Prostate gland (tissue), 2 donors: ENCODE data around the gene TMEM87A. TPM values are rescaled to one million over a fixed set of nuclear protein-coding genes. Genes with fewer than 3 reads are reported as not detected.

Experiments
- DNase-seq: peaks from one replicate; pipeline ENCODE4 v3.0.0-alpha.2; 2019; ENCODE audit warnings: low spot score
- H3K27ac ChIP-seq, 2 donors: fragments of 200-600 bp; sonication (generic); 2 replicates each; pipeline ENCODE4 v1.5.1; 2017 to 2019
- H3K27me3 ChIP-seq: fragments of 200-600 bp; sonication (generic); replicated peaks from 2 replicates; pipeline ENCODE4 v1.5.1; 2019; ENCODE audit not compliant: insufficient read depth
- H3K36me3 ChIP-seq, 2 donors: fragments of 200-600 bp; sonication (generic); 1 replicate in 1 of 2; 2 replicates in 1 of 2; pipeline versions ENCODE4 v1.5.1 to v1.8.1; 2017 to 2019
- H3K4me1 ChIP-seq: fragments of 200-600 bp; sonication (generic); replicated peaks from 2 replicates; pipeline ENCODE4 v1.5.1; 2019
- H3K4me3 ChIP-seq, 2 donors: fragments of 200-600 bp; sonication (generic); 2 replicates each; pipeline ENCODE4 v1.5.1; 2017 to 2019
- H3K9me3 ChIP-seq: fragments of 200-600 bp; sonication (generic); 2 replicates; pipeline ENCODE4 v1.5.1; 2017
- POLR2A ChIP-seq: fragments of 450-650 bp; IDR thresholded peaks from one replicate; pipeline ENCODE4 v1.6.1; 2016; ENCODE audit warnings: antibody characterized with exemption, mild to moderate bottlenecking
- POLR2AphosphoS5 ChIP-seq: sonication (generic); formaldehyde crosslinking; IDR thresholded peaks from one replicate; pipeline ENCODE4 v1.6.1; 2017; ENCODE audit warnings: antibody characterized with exemption
- WGBS: methylation state at CpG from one replicate; pipeline ENCODE4 v1.1.5; 2018; 5-methylcytosine and 5-hydroxymethylcytosine counted together
- intact Hi-C: fragments of 100-400 bp; cut with DNase I; formaldehyde crosslinking; loops from one replicate; pipeline ENCODE4 v1.14.2; 2022
- total RNA-seq, 2 donors: library from RNA; depleted of rRNA; stranded (reverse); fragments of >200 nt; gene quantifications; one replicate each; pipeline ENCODE4 v1.1.0, GENCODE V29; 2016
- TF ChIP-seq, protein P1 (sequence below), 4 experiments: fragments of 200-600 bp in 2 of 4; fragments of 450-650 bp in 2 of 4; sonication (generic) in 2 of 4; IDR thresholded peaks; 1 replicate in 3 of 4; 2 replicates in 1 of 4; pipeline ENCODE4 v1.5.1; 2016 to 2019; ENCODE audit warnings: antibody characterized with exemption in 4 of 4, mild to moderate bottlenecking in 2 of 4, moderate library complexity in 2 of 4

TMEM87A gene
- total RNA-seq, 2 donors from 2014 or later, result 88.6 to 130 TPM

DNA sequence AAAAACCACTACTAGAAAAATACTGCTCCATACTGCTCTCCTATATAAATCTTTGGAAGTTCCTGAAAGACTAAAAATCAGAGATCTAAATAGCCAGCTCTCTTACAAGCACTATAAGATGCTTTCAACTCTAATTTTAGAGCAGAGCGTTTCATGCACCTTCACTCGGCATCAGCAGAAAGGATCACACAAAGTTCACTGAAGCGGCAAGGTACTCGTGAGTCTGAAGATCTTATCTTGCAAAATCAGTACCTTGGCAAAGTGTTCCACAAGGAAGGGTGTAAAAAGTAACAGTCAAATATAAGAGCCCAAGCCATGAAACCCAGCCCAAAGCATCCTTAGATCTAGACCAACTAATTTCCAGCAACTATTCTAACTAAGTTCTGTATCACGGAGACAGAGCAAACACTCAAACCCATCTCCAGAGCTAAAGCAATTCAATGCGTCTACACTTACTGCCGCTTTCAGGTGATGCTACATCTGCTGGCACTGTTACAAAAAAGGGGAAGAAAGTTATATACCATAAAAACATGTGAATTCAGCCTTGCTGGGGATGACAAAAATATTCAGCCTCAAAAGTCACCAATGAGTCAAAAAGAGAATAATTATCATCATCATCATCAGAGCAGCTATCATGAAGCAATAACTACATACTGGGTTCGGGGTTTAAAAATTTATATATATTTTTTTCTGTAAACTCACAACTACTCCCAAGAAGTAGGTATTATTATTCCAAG, 81.5 kb downstream of the TMEM87A start:
- Histone ChIP-seq H3K27ac (no peak overlapping the region), H3K9me3 (no peaks in the 10 kb centered on the region), H3K27me3 (no peaks in the 10 kb centered on the region), H3K36me3 (peaks cover 0 to 14% of the 10 kb centered on the region in 2 donors), H3K4me1 (no peaks in the 10 kb centered on the region), H3K4me3 (no peak overlapping the region)
- no peak for DNase-seq
- intact Hi-C loops, result no loop called here
- WGBS, result 76% methylated on average over 8 of the region's 8 CpGs
- TF ChIP-seq POLR2A (no peak), POLR2AphosphoS5 (no peak)
- TF ChIP-seq, protein P1, sequence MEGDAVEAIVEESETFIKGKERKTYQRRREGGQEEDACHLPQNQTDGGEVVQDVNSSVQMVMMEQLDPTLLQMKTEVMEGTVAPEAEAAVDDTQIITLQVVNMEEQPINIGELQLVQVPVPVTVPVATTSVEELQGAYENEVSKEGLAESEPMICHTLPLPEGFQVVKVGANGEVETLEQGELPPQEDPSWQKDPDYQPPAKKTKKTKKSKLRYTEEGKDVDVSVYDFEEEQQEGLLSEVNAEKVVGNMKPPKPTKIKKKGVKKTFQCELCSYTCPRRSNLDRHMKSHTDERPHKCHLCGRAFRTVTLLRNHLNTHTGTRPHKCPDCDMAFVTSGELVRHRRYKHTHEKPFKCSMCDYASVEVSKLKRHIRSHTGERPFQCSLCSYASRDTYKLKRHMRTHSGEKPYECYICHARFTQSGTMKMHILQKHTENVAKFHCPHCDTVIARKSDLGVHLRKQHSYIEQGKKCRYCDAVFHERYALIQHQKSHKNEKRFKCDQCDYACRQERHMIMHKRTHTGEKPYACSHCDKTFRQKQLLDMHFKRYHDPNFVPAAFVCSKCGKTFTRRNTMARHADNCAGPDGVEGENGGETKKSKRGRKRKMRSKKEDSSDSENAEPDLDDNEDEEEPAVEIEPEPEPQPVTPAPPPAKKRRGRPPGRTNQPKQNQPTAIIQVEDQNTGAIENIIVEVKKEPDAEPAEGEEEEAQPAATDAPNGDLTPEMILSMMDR (IDR thresholded peaks at IDR 0.05), result no peak

DNA sequence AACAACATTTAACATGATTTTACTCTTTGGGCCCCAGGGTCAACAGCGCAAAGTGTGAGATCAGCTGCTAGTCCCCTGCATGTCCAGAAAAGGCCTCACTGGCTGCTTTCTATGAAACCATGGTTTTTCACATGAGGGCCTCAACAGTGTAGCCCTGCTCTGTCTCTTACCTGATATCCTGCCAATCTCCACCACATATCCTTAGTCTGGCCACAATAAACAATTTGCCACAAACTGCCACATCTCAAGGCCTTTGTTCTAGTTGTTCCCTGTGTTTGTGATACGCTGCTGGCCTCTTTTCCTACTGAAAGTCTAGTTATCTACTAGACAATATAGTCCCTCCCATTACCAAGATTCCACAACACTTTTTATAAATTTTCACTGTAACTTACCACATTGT, 82.9 kb downstream of the TMEM87A start:
- intact Hi-C loops, result no loop called here
- no peak for DNase-seq
- H3K27me3 ChIP-seq, result no peaks in the 10 kb centered on the region
- H3K9me3 ChIP-seq, result no peaks in the 10 kb centered on the region
- TF ChIP-seq POLR2A (no peak), POLR2AphosphoS5 (no peak)
- TF ChIP-seq, protein P1 (IDR thresholded peaks at IDR 0.05), result no peak
- no peak overlapping the region for H3K4me3 ChIP-seq
- no peaks in the 10 kb centered on the region for H3K4me1 ChIP-seq
- H3K36me3 ChIP-seq, result peaks cover 4 to 25% of the 10 kb centered on the region in 2 donors
- no peak overlapping the region for H3K27ac ChIP-seq
- 92% methylated on average over 2 of the region's 2 CpGs for WGBS

DNA sequence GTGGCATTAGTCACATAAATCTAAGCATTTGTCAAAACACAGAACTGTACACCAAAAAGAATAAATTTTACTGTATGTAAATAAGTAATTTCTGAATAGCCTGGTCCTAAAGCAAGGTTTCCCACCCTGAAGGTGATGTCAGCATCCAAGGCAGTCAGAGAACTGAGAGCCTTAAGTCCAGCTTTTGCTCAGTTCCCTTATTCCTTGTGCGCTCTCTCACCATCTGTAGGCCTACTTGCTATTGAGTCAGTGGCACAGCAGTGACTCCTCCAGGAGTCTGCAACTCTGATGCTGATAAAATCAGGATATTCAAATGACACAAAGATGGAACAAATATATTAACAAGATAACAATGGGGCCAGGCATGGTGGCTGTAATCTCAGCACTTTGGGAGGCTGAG, 87.4 kb downstream of the TMEM87A start:
- intact Hi-C loops, result no loop called here
- no peak overlapping the region for H3K4me3 ChIP-seq
- no peak for DNase-seq
- no peaks in the 10 kb centered on the region for H3K27me3 ChIP-seq
- TF ChIP-seq POLR2A, result no peak
- TF ChIP-seq, protein P1 (IDR thresholded peaks at IDR 0.05), result no peak
- TF ChIP-seq POLR2AphosphoS5, result no peak
- no peaks in the 10 kb centered on the region for H3K4me1 ChIP-seq
- no peaks in the 10 kb centered on the region for H3K9me3 ChIP-seq
- 94% methylated on average over 1 of the region's 1 CpG for WGBS
- no peak overlapping the region for H3K27ac ChIP-seq
- H3K36me3 ChIP-seq, result peaks cover 7 to 25% of the 10 kb centered on the region in 2 donors

DNA sequence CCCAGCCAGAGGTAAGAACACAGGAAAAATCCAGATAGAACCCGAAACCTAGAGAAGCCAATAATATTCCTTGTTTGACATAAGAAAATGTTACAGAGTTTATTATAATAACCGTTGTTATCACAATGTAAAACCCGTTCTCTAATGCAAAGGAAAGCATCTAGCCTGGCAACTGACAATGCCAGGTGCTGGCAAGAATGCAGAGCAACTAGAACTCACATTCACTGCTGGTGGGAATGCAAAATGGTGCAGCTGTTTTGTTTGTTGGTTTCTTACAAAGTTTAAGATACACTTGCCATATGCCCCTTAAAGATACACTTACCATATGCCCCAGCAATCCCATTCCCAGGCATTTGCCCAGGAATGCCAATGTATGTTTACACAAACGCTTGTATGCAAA, 88.5 kb downstream of the TMEM87A start:
- no peak for DNase-seq
- Histone ChIP-seq H3K36me3 (peaks cover 7 to 25% of the 10 kb centered on the region in 2 donors), H3K9me3 (no peaks in the 10 kb centered on the region), H3K27me3 (no peaks in the 10 kb centered on the region), H3K4me3 (no peak overlapping the region), H3K27ac (no peak overlapping the region), H3K4me1 (no peaks in the 10 kb centered on the region)
- intact Hi-C loops, result no loop called here
- 92% methylated on average over 4 of the region's 4 CpGs for WGBS
- TF ChIP-seq, protein P1 (IDR thresholded peaks at IDR 0.05), result no peak
- TF ChIP-seq POLR2AphosphoS5, result no peak

DNA sequence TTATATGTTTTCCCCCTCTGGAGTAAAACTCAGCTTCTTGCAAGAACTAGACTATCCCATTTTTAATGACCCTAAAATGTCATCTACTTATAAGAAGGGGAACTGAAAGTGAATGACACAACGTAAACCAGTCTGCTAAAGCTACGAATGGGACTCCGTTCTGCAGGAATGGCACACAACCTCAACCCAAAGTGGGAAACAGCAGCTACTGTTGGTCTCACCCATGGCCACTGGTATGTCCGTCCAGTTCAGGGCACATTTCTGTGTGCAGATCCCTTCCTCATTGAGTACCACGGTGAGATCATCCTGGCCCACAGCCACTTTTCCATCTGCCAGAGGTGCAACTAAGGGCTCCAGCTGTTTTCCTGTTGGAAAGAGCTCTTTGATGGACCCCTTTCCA, 88.9 kb downstream of the TMEM87A start:
- WGBS, result 75% methylated on average over 5 of the region's 5 CpGs
- intact Hi-C loops, result no loop called here
- TF ChIP-seq, protein P1 (IDR thresholded peaks at IDR 0.05), result no peak
- TF ChIP-seq POLR2A, result no peak
- TF ChIP-seq POLR2AphosphoS5, result no peak
- Histone ChIP-seq H3K4me1 (no peaks in the 10 kb centered on the region), H3K36me3 (peaks cover 7 to 25% of the 10 kb centered on the region in 2 donors), H3K27ac (no peak overlapping the region), H3K4me3 (no peak overlapping the region), H3K9me3 (no peaks in the 10 kb centered on the region), H3K27me3 (no peaks in the 10 kb centered on the region)
- DNase-seq, result no peak
